ENCODE measurements around the gene MSTO1. TPM values are rescaled to one million over a fixed set of nuclear protein-coding genes. Genes with fewer than 3 reads are reported as not detected.
A peak's percentile ranks its signal among the peaks of the same experiment; 100 is the strongest.
"Not testable (repeated sequence)": the region's sequence is repeated elsewhere in the genome, so short reads cannot be mapped to it uniquely, and the experiment has no call there.

The MSTO1 gene
- total and polyA plus RNA-seq, 2 experiments from 2014 or later: 16.0 to 40.6 TPM

DNA sequence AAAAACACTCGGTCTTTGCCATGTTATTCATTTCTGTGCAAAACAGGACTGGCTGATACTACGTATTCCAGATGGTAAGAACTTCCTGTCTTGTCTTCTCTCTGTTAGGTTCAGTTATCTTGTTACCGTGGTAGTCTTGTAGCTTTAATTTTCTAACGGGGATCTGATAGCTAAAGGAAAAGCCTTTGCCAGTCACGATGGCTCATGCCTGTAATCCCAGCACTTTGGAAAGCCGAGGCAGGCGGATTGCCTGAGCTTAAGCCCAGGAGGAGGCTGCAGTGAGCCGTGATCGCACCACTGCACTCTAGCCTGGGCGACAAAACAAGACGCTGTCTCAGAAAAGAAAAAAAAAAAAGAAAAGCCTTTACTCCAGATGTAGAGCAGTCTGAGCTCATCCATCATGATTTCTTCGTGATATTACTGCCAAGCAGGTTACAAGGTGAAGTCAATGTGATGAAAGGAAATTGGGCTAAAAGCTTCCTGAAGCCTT lies 11.1 kb upstream of the MSTO1 start:
- in situ Hi-C loops (cut with MboI): no loop called here
- Histone ChIP-seq H4K20me1 (ENCODE audit: insufficient read depth) (no peaks in the 10 kb centered on the region), H3F3A (ENCODE audit: insufficient read depth) (peaks cover 11% of the 10 kb centered on the region; the same call in 1 of the 2 replicates), H3K4me2 (ENCODE audit: unreplicated experiment) (peak overlapping the region; percentile 84), H3K9me2 (ENCODE audit: insufficient read depth) (no peaks in the 10 kb centered on the region), H3K27me3 (replicated peaks; ENCODE audit: insufficient read depth) (no peaks in the 10 kb centered on the region), H3K4me3 (peak overlapping the region; percentile 64), H3K36me3 (ENCODE audit: low read depth) (no peaks in the 10 kb centered on the region), H2AFZ (peak overlapping the region; percentile 91), H3K9me3 (ENCODE audit: low read depth) (no peaks in the 10 kb centered on the region), H3K9ac (peak overlapping the region; percentile 59), H3K79me2 (ENCODE audit: insufficient read depth) (no peaks in the 10 kb centered on the region), H3K4me1 (ENCODE audit: insufficient read depth) (peaks cover 6% of the 10 kb centered on the region), H3K27ac (peak overlapping the region; percentile 53)
- TF ChIP-seq EZH2phosphoT487 (IDR thresholded peaks at IDR 0.05; ENCODE audit: insufficient read depth, low read depth) (no peak), EZH2 (IDR thresholded peaks at IDR 0.05; ENCODE audit: insufficient read depth, poor library complexity, severe bottlenecking) (no peak)
- WGBS, 2 experiments (ENCODE audit: low coverage in 1 of 2, low lambda C conversion rate in 2 of 2, missing lambda C conversion rate in 2 of 2): 3% methylated on average over 12 of the region's 12 CpGs
- DNase-seq: peak; percentile 69

GRCh38 chr1:155599828-155600572 lies 10.0 kb upstream of the MSTO1 start:
- Histone ChIP-seq H3K4me2 (ENCODE audit: unreplicated experiment) (peak overlapping the region; percentile 53), H2AFZ (peak overlapping the region; percentile 91), H3F3A (ENCODE audit: insufficient read depth) (peaks cover 11% of the 10 kb centered on the region; the same call in 1 of the 2 replicates), H3K4me3 (peak overlapping the region; percentile 25; the same call in 1 of the 2 replicates)
- in situ Hi-C loops (cut with MboI); H3K9me2 ChIP-seq (ENCODE audit: insufficient read depth); H3K27me3 ChIP-seq (replicated peaks; ENCODE audit: insufficient read depth); H4K20me1 ChIP-seq (ENCODE audit: insufficient read depth); H3K9ac ChIP-seq; DNase-seq; H3K9me3 ChIP-seq (ENCODE audit: low read depth); H3K36me3 ChIP-seq (ENCODE audit: low read depth); H3K4me1 ChIP-seq (ENCODE audit: insufficient read depth); H3K27ac ChIP-seq; H3K79me2 ChIP-seq (ENCODE audit: insufficient read depth): not testable (repeated sequence)
- 5 to 7% methylated on average over 12 of the region's 12 CpGs for WGBS, 2 experiments (ENCODE audit: low coverage in 1 of 2, low lambda C conversion rate in 2 of 2, missing lambda C conversion rate in 2 of 2)

- no peak overlapping the region for H2AFZ ChIP-seq
- peaks cover 1% of the 10 kb centered on the region; the same call in 1 of the 2 replicates for H3K36me3 ChIP-seq (ENCODE audit: low read depth)
- H4K20me1 ChIP-seq (ENCODE audit: insufficient read depth): no peaks in the 10 kb centered on the region
- no peaks in the 10 kb centered on the region for H3K9me3 ChIP-seq (ENCODE audit: low read depth)
- no peaks in the 10 kb centered on the region for H3K4me1 ChIP-seq (ENCODE audit: insufficient read depth)
- no peak for TF ChIP-seq EZH2 (IDR thresholded peaks at IDR 0.05; ENCODE audit: insufficient read depth, poor library complexity, severe bottlenecking)
- WGBS, 2 experiments (ENCODE audit: low coverage in 1 of 2, low lambda C conversion rate in 2 of 2, missing lambda C conversion rate in 2 of 2): 83 to 85% methylated on average over 7 of the region's 7 CpGs
- in situ Hi-C loops (cut with MboI): no loop called here
- H3K27ac ChIP-seq: no peak overlapping the region
- H3F3A ChIP-seq (ENCODE audit: insufficient read depth): no peaks in the 10 kb centered on the region; the same call in 1 of the 2 replicates
- no peaks in the 10 kb centered on the region for H3K9me2 ChIP-seq (ENCODE audit: insufficient read depth)
- H3K79me2 ChIP-seq (ENCODE audit: insufficient read depth): 0 out of 2 replicates have a peak, but pooled peaks cover 3% of the 10 kb centered on the region
- DNase-seq: no peak
- H3K27me3 ChIP-seq (replicated peaks; ENCODE audit: insufficient read depth): no peaks in the 10 kb centered on the region
- no peak overlapping the region for H3K9ac ChIP-seq
- no peak overlapping the region for H3K4me3 ChIP-seq
- no peak overlapping the region for H3K4me2 ChIP-seq (ENCODE audit: unreplicated experiment)
These were observed 2.3 kb upstream of the MSTO1 start for GRCh38 chr1:155607708-155608107.

- in situ Hi-C loops (cut with MboI): no loop called here
These were observed 1.2 kb upstream of the MSTO1 start for GRCh38 chr1:155608888-155609225.

GRCh38 chr1:155610257-155610647 lies 234 bp downstream of the MSTO1 start:
- H3K79me2 ChIP-seq (ENCODE audit: insufficient read depth); H3K36me3 ChIP-seq (ENCODE audit: low read depth); H3K4me2 ChIP-seq (ENCODE audit: unreplicated experiment); DNase-seq; H3K27ac ChIP-seq; H2AFZ ChIP-seq; H3K9me2 ChIP-seq (ENCODE audit: insufficient read depth); H3K27me3 ChIP-seq (replicated peaks; ENCODE audit: insufficient read depth); H4K20me1 ChIP-seq (ENCODE audit: insufficient read depth); in situ Hi-C loops (cut with MboI); H3K9me3 ChIP-seq (ENCODE audit: low read depth); H3K4me1 ChIP-seq (ENCODE audit: insufficient read depth); H3F3A ChIP-seq (ENCODE audit: insufficient read depth): not testable (repeated sequence)
- Histone ChIP-seq H3K4me3 (peak overlapping the region; percentile 69), H3K9ac (peak overlapping the region; percentile 89)
- 0% methylated on average over 4 to 7 of the region's 33 CpGs for WGBS, 2 experiments (ENCODE audit: low coverage in 1 of 2, low lambda C conversion rate in 2 of 2, missing lambda C conversion rate in 2 of 2)

More at GRCh38 chr1:155608888-155609225, 1.2 kb upstream of the MSTO1 start:
- Histone ChIP-seq H3K9ac (no peak overlapping the region), H3K9me3 (ENCODE audit: low read depth) (no peaks in the 10 kb centered on the region), H4K20me1 (ENCODE audit: insufficient read depth) (no peaks in the 10 kb centered on the region), H3K4me1 (ENCODE audit: insufficient read depth) (no peaks in the 10 kb centered on the region), H3K4me3 (no peak overlapping the region), H3K27ac (no peak overlapping the region), H3K36me3 (ENCODE audit: low read depth) (peaks cover 2% of the 10 kb centered on the region; the same call in 1 of the 2 replicates), H3K27me3 (replicated peaks; ENCODE audit: insufficient read depth) (no peaks in the 10 kb centered on the region), H3F3A (ENCODE audit: insufficient read depth) (no peaks in the 10 kb centered on the region; the same call in 1 of the 2 replicates), H2AFZ (no peak overlapping the region), H3K9me2 (ENCODE audit: insufficient read depth) (no peaks in the 10 kb centered on the region), H3K4me2 (ENCODE audit: unreplicated experiment) (no peak overlapping the region), H3K79me2 (ENCODE audit: insufficient read depth) (0 out of 2 replicates have a peak, but pooled peaks cover 3% of the 10 kb centered on the region)
- 94 to 98% methylated on average over 9 of the region's 9 CpGs for WGBS, 2 experiments (ENCODE audit: low coverage in 1 of 2, low lambda C conversion rate in 2 of 2, missing lambda C conversion rate in 2 of 2)
- DNase-seq: no peak
- TF ChIP-seq EZH2phosphoT487 (IDR thresholded peaks at IDR 0.05; ENCODE audit: insufficient read depth, low read depth): no peak
- TF ChIP-seq EZH2 (IDR thresholded peaks at IDR 0.05; ENCODE audit: insufficient read depth, poor library complexity, severe bottlenecking): no peak

GRCh38 chr1:155613226-155613625 lies 3.2 kb downstream of the MSTO1 start:
- H3K27me3 ChIP-seq (replicated peaks; ENCODE audit: insufficient read depth); H3K4me3 ChIP-seq; DNase-seq; H3K9me2 ChIP-seq (ENCODE audit: insufficient read depth); H2AFZ ChIP-seq; H4K20me1 ChIP-seq (ENCODE audit: insufficient read depth); H3K79me2 ChIP-seq (ENCODE audit: insufficient read depth); H3K4me1 ChIP-seq (ENCODE audit: insufficient read depth); H3K9ac ChIP-seq; H3K27ac ChIP-seq; H3F3A ChIP-seq (ENCODE audit: insufficient read depth); H3K4me2 ChIP-seq (ENCODE audit: unreplicated experiment); in situ Hi-C loops (cut with MboI); H3K9me3 ChIP-seq (ENCODE audit: low read depth); H3K36me3 ChIP-seq (ENCODE audit: low read depth): not testable (repeated sequence)
- WGBS, 2 experiments (ENCODE audit: low coverage in 1 of 2, low lambda C conversion rate in 2 of 2, missing lambda C conversion rate in 2 of 2): no CpG with 5 or more reads among the region's 2 CpGs
